Mesenchymal stem cell (in vitro differentiated cells and primary cell): ENCODE data around the gene GRAMD1B.

ENCODE experiments used
- DNase-seq: peaks from one replicate; pipeline ENCODE4 v3.0.0-alpha.2; 2013
- H2AFZ ChIP-seq: one replicate; pipeline ENCODE4 v1.6.1; 2013; ENCODE audit warnings: low read depth, mild to moderate bottlenecking, control low read depth, inconsistent platforms, low read length, moderate library complexity
- H2AK5ac ChIP-seq: 2 replicates; pipeline ENCODE4 v1.6.1; 2013; ENCODE audit warnings: low read length, moderate library complexity, mild to moderate bottlenecking, inconsistent platforms; ENCODE audit not compliant: severe bottlenecking
- H2BK120ac ChIP-seq: one replicate; pipeline ENCODE4 v1.6.1; 2013; ENCODE audit warnings: low read depth, mild to moderate bottlenecking, inconsistent platforms, low read length, moderate library complexity
- H2BK12ac ChIP-seq, 2 experiments: one replicate each; pipeline ENCODE4 v1.6.1; 2013; ENCODE audit warnings: inconsistent platforms in 2 of 2, low read length in 2 of 2, mild to moderate bottlenecking in 2 of 2, moderate library complexity in 2 of 2, control low read depth in 1 of 2
- H2BK15ac ChIP-seq: one replicate; pipeline ENCODE4 v1.6.1; 2013; ENCODE audit warnings: mild to moderate bottlenecking, low read depth, inconsistent platforms; ENCODE audit not compliant: poor library complexity, severe bottlenecking
- H2BK5ac ChIP-seq: 2 replicates; pipeline ENCODE4 v1.6.1; 2013; ENCODE audit warnings: low read depth, mild to moderate bottlenecking, low read length, control low read depth, inconsistent platforms; ENCODE audit not compliant: poor library complexity, severe bottlenecking
- H3K14ac ChIP-seq, 2 experiments: one replicate each; pipeline ENCODE4 v1.6.1; 2013; ENCODE audit warnings: inconsistent platforms in 2 of 2, low read length in 2 of 2, control low read depth in 1 of 2, mild to moderate bottlenecking in 1 of 2, moderate library complexity in 1 of 2
- H3K18ac ChIP-seq, 2 experiments: one replicate each; pipeline ENCODE4 v1.6.1; 2013; ENCODE audit warnings: inconsistent platforms in 2 of 2, low read length in 2 of 2, control low read depth in 1 of 2, low read depth in 1 of 2, mild to moderate bottlenecking in 1 of 2
- H3K23ac ChIP-seq, 2 experiments: one replicate each; pipeline ENCODE4 v1.6.1; 2013; ENCODE audit warnings: inconsistent platforms in 2 of 2, low read length in 2 of 2, mild to moderate bottlenecking in 2 of 2, moderate library complexity in 2 of 2, control low read depth in 1 of 2
- H3K27ac ChIP-seq: 2 replicates; pipeline ENCODE4 v1.5.1; 2013; ENCODE audit warnings: mild to moderate bottlenecking, moderate library complexity, low read length, control low read depth, inconsistent platforms; ENCODE audit not compliant: poor library complexity, severe bottlenecking
- H3K27me3 ChIP-seq, 2 experiments: 2 replicates each; pipeline versions ENCODE4 v1.6.1 to v1.7.0; 2013; ENCODE audit warnings: low read length in 2 of 2, mild to moderate bottlenecking in 2 of 2, moderate library complexity in 2 of 2, control low read depth in 1 of 2, inconsistent platforms in 1 of 2; ENCODE audit not compliant: control insufficient read depth in 1 of 2, insufficient read depth in 1 of 2
- H3K36me3 ChIP-seq, 2 experiments: 2 replicates each; pipeline versions ENCODE4 v1.6.1 to v1.7.0; 2013; ENCODE audit warnings: low read length in 2 of 2, control low read depth in 1 of 2, inconsistent platforms in 1 of 2, low read depth in 1 of 2, mild to moderate bottlenecking in 1 of 2; ENCODE audit not compliant: insufficient read depth in 2 of 2, control insufficient read depth in 1 of 2
- H3K4ac ChIP-seq, 2 experiments: one replicate each; pipeline ENCODE4 v1.6.1; 2013; ENCODE audit warnings: inconsistent platforms in 2 of 2, low read length in 2 of 2, mild to moderate bottlenecking in 2 of 2, moderate library complexity in 2 of 2, control low read depth in 1 of 2, low read depth in 1 of 2
- H3K4me1 ChIP-seq: 2 replicates; pipeline ENCODE4 v1.6.1; 2013; ENCODE audit warnings: low read depth, low read length, control low read depth; ENCODE audit not compliant: control insufficient read depth, insufficient read depth
- H3K4me2 ChIP-seq: 2 replicates; pipeline ENCODE4 v1.6.1; 2013; ENCODE audit warnings: low read length, mild to moderate bottlenecking, inconsistent platforms; ENCODE audit not compliant: poor library complexity, severe bottlenecking
- H3K4me3 ChIP-seq, 2 experiments: 2 replicates each; pipeline versions ENCODE4 v1.5.1 to v1.7.0; 2013; ENCODE audit warnings: low read length in 2 of 2, mild to moderate bottlenecking in 2 of 2, control low read depth in 1 of 2, low read depth in 1 of 2; ENCODE audit not compliant: insufficient read depth in 1 of 2
- H3K79me1 ChIP-seq: replicated peaks from 2 replicates; pipeline ENCODE4 v1.6.1; 2013; ENCODE audit warnings: mild to moderate bottlenecking, control low read depth, low read length, inconsistent platforms; ENCODE audit not compliant: poor library complexity, severe bottlenecking
- H3K9ac ChIP-seq: 2 replicates; pipeline ENCODE4 v1.7.0; 2013; ENCODE audit warnings: mild to moderate bottlenecking, low read length, moderate library complexity
- H3K9me3 ChIP-seq: 2 replicates; pipeline ENCODE4 v1.7.0; 2013; ENCODE audit warnings: mild to moderate bottlenecking, low read length; ENCODE audit not compliant: control insufficient read depth
- H4K8ac ChIP-seq: one replicate; pipeline ENCODE4 v1.6.1; 2013; ENCODE audit warnings: inconsistent platforms, mild to moderate bottlenecking, low read length, moderate library complexity
- H4K91ac ChIP-seq: one replicate; pipeline ENCODE4 v1.6.1; 2013; ENCODE audit warnings: mild to moderate bottlenecking, low read length, inconsistent platforms
- WGBS: methylation state at CpG from one replicate; pipeline ENCODE4 v1.1.7; 2013; ENCODE audit warnings: mixed read lengths; 5-methylcytosine and 5-hydroxymethylcytosine counted together

The GRAMD1B gene

GRCh38 chr11:123580557-123581275 lies 150.6 kb downstream of the GRAMD1B start:
- Histone ChIP-seq H4K91ac (no peak overlapping the region), H3K4me3 (no peak overlapping the region), H3K4me2 (no peak overlapping the region), H3K4ac (no peak overlapping the region), H2AK5ac (no peak overlapping the region), H3K23ac (no peak overlapping the region), H3K36me3 (peaks cover 2 to 13% of the 10 kb centered on the region in 2 experiments), H2BK5ac (no peak overlapping the region), H4K8ac (no peak overlapping the region), H3K9me3 (no peaks in the 10 kb centered on the region), H3K14ac (no peak overlapping the region), H3K18ac (no peak overlapping the region), H3K4me1 (peaks cover 4% of the 10 kb centered on the region), H3K27ac (no peak overlapping the region), H2BK12ac (no peak overlapping the region), H2BK120ac (no peak overlapping the region), H3K79me1 (no peaks in the 10 kb centered on the region), H2AFZ (no peak overlapping the region), H3K9ac (no peak overlapping the region), H2BK15ac (no peak overlapping the region), H3K27me3 (peaks cover 0 to 4% of the 10 kb centered on the region in 2 experiments)
- WGBS: 16% methylated on average over 21 of the region's 25 CpGs
- DNase-seq: peak; percentile 45

DNA sequence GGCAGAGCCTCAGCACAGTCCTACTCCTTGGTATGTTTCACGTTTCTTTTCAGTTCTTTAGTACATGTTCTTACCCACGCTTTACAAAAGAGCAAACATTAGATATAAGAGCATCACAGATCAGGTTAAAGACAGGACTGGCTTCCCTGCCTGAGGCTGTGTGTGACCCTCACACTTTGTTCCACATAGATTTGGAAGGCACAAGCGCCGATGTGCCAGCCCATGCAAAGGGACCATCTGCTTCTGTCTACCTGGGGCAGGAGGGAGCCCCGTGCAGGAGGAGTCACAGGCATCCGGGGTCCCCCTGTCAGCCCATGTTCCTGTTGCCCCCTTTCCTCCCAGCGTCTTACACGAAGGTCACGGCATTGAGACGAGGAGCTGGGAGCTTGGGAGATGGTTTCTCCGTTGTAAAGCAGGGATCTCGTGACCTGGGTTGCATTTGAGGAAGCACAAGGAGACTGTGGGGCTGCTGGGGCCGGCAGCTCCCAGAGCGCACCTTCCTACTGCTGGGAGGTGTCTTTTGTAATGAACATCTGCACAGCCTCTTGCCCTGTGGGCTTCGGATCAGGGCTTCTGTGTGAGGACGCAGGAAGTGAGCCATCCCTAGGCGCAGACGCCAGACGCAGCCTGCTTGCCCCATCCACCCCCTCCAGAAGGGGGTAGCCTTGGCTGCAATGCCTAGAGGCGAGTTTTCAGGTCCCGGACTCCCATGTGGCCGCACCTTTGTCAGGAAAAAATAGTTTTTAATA lies 151.8 kb downstream of the GRAMD1B start:
- Histone ChIP-seq H3K14ac (no peak overlapping the region), H3K27ac (no peak overlapping the region), H3K23ac (no peak overlapping the region), H3K27me3 (peaks cover 0 to 4% of the 10 kb centered on the region in 2 experiments), H3K36me3 (peaks cover 2 to 19% of the 10 kb centered on the region in 2 experiments), H3K4ac (no peak overlapping the region), H2BK5ac (no peak overlapping the region), H2AK5ac (no peak overlapping the region), H3K9ac (no peak overlapping the region), H4K91ac (no peak overlapping the region), H4K8ac (no peak overlapping the region), H3K4me1 (peaks cover 7% of the 10 kb centered on the region), H2BK15ac (no peak overlapping the region), H2BK12ac (no peak overlapping the region), H3K4me3 (no peak overlapping the region), H3K4me2 (no peak overlapping the region), H2AFZ (no peak overlapping the region), H3K18ac (no peak overlapping the region), H3K79me1 (no peaks in the 10 kb centered on the region), H2BK120ac (no peak overlapping the region), H3K9me3 (no peaks in the 10 kb centered on the region)
- WGBS: 85% methylated on average over 22 of the region's 22 CpGs
- no peak for DNase-seq

DNA sequence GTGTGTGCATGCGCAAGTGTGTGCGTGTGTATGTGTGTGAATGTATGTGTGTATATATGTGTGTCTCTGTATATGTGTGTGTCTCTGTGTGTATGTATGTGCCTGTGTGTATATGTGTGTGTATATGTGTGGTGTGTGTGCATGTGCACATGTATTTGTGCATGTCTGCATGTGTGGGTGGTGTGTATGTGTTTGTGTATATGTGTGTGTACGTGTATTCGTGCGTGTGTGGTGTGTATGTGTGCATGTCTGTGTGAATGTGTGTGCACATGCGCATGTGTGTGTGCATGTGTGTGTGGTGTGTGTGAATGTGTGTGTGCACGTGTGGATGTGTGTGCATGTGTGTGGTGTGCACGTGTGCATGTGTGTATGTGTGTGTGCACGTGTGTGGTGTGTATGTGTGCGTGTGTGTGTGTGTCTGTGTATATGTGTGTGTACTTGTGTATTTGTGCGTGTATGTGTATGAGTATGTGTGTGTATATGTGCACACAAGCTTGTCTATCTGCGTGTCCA lies 153.0 kb downstream of the GRAMD1B start:
- Histone ChIP-seq H3K23ac (no peak overlapping the region), H4K91ac (no peak overlapping the region), H3K4ac (no peak overlapping the region), H3K36me3 (peaks cover 2 to 19% of the 10 kb centered on the region in 2 experiments), H3K9ac (no peak overlapping the region), H2AFZ (peak overlapping the region; percentile 18), H2BK15ac (no peak overlapping the region), H4K8ac (no peak overlapping the region), H3K79me1 (no peaks in the 10 kb centered on the region), H2BK5ac (no peak overlapping the region), H2BK120ac (no peak overlapping the region), H3K4me3 (no peak overlapping the region), H3K27me3 (peaks cover 0 to 4% of the 10 kb centered on the region in 2 experiments), H3K14ac (peak overlapping the region in 1 of 2 experiments; percentile 76), H2AK5ac (no peak overlapping the region), H3K9me3 (no peaks in the 10 kb centered on the region), H3K18ac (no peak overlapping the region), H3K27ac (no peak overlapping the region), H3K4me2 (no peak overlapping the region), H2BK12ac (no peak overlapping the region), H3K4me1 (peaks cover 14% of the 10 kb centered on the region)
- 94% methylated on average over 12 of the region's 12 CpGs for WGBS
- no peak for DNase-seq

DNA sequence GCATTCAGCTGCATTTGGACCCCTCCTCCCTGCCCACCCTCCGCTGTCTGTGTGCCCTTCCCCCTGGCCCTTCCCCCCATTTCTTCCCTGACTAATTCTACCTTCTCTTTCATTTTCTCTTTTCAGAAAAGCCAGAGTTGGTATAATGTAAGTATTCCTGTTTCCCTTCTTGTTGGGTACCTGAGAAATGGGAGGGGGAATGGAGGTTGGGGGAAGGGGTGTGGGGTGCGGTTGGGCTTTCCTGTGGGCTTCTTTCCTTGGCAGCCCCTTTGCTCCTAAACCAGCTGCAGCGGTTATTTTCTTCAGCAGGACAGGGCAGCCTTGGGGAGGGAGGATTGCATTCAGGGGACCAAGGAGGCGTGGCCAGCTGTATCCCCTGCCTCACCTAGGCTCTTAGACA lies 154.1 kb downstream of the GRAMD1B start:
- Histone ChIP-seq H3K14ac (no peak overlapping the region), H3K18ac (no peak overlapping the region), H2BK5ac (no peak overlapping the region), H3K4me3 (no peak overlapping the region), H3K4me2 (no peak overlapping the region), H4K8ac (no peak overlapping the region), H3K79me1 (no peaks in the 10 kb centered on the region), H2AK5ac (no peak overlapping the region), H3K4me1 (peaks cover 19% of the 10 kb centered on the region), H3K27me3 (peaks cover 0 to 4% of the 10 kb centered on the region in 2 experiments), H4K91ac (no peak overlapping the region), H3K9ac (no peak overlapping the region), H2AFZ (no peak overlapping the region), H3K23ac (no peak overlapping the region), H3K4ac (no peak overlapping the region), H2BK15ac (no peak overlapping the region), H2BK12ac (no peak overlapping the region), H3K9me3 (no peaks in the 10 kb centered on the region), H3K27ac (no peak overlapping the region), H2BK120ac (no peak overlapping the region), H3K36me3 (peaks cover 2 to 15% of the 10 kb centered on the region in 2 experiments)
- 94% methylated on average over 3 of the region's 4 CpGs for whole genome bisulfite sequencing
- no peak for DNase-seq
